Measurements from ENCODE around the gene TESPA1.

DNA sequence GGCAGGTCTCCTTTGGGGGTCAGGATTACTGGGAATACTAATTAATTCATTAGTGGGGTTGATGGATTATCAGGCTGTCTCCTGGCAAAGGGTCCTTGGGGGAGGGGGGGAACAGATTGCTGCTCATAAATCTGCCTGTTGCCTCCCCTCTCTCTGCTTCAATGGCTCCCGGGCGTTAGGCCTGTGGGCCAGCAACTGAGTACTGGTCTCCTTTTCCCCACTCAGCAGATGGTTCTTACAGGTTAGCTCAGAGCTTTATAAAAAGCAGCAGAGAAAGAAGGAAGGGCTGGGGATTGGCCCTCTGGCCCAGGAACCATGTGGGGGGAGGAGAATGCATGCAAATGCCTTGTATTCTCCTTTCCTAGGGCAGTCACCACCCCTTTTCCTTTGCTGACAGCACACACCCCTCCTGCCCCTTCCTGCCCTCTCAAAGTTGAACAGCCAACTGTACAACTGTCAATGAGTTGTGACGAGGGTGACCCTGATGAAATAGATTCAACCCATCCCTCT lies 32.9 kb upstream of the TESPA1 start:
- TF ChIP-seq, protein P1, sequence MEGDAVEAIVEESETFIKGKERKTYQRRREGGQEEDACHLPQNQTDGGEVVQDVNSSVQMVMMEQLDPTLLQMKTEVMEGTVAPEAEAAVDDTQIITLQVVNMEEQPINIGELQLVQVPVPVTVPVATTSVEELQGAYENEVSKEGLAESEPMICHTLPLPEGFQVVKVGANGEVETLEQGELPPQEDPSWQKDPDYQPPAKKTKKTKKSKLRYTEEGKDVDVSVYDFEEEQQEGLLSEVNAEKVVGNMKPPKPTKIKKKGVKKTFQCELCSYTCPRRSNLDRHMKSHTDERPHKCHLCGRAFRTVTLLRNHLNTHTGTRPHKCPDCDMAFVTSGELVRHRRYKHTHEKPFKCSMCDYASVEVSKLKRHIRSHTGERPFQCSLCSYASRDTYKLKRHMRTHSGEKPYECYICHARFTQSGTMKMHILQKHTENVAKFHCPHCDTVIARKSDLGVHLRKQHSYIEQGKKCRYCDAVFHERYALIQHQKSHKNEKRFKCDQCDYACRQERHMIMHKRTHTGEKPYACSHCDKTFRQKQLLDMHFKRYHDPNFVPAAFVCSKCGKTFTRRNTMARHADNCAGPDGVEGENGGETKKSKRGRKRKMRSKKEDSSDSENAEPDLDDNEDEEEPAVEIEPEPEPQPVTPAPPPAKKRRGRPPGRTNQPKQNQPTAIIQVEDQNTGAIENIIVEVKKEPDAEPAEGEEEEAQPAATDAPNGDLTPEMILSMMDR (conservative IDR thresholded peaks at IDR 0.05 in 1 of 2, IDR thresholded peaks at IDR 0.05 in 1 of 2; ENCODE audit: low read depth in 1 of 2, low read length in 2 of 2): no peak
- TF ChIP-seq EZH2 (IDR thresholded peaks at IDR 0.05; ENCODE audit: low read length, missing control alignments): no peak

Data from fibroblast of lung (primary cell).